ENCODE data around the gene TMEM95.

TMEM95 gene

GRCh38 chr17:7370853-7371252, 15.9 kb downstream of the TMEM95 start:
- H3K27ac ChIP-seq (ENCODE audit: low read depth in 2 of 2, low read length in 2 of 2): no peak overlapping the region
- no peaks in the 10 kb centered on the region for H3K9me3 ChIP-seq (ENCODE audit: control insufficient read depth in 2 of 2, low read length in 2 of 2)
- H3K9ac ChIP-seq (ENCODE audit: low read depth in 1 of 2, low read length in 2 of 2): no peak overlapping the region
- H3K27me3 ChIP-seq (ENCODE audit: control insufficient read depth in 2 of 2, insufficient read depth in 2 of 2, low read length in 2 of 2): no peaks in the 10 kb centered on the region
- H3K4me1 ChIP-seq (ENCODE audit: control insufficient read depth in 2 of 2, insufficient read depth in 2 of 2, low read length in 2 of 2): no peaks in the 10 kb centered on the region
- no peaks in the 10 kb centered on the region for H3K36me3 ChIP-seq (ENCODE audit: control insufficient read depth in 2 of 2, insufficient read depth in 2 of 2, low read length in 2 of 2)
- no peak overlapping the region for H3K4me3 ChIP-seq (ENCODE audit: low read length in 2 of 2)

GRCh38 chr17:7374353-7374752, 19.4 kb downstream of the TMEM95 start:
- Histone ChIP-seq H3K36me3 (ENCODE audit: control insufficient read depth in 2 of 2, insufficient read depth in 2 of 2, low read length in 2 of 2) (no peaks in the 10 kb centered on the region), H3K9me3 (ENCODE audit: control insufficient read depth in 2 of 2, low read length in 2 of 2) (no peaks in the 10 kb centered on the region), H3K27me3 (ENCODE audit: control insufficient read depth in 2 of 2, insufficient read depth in 2 of 2, low read length in 2 of 2) (no peaks in the 10 kb centered on the region), H3K4me1 (ENCODE audit: control insufficient read depth in 2 of 2, insufficient read depth in 2 of 2, low read length in 2 of 2) (no peaks in the 10 kb centered on the region), H3K9ac (ENCODE audit: low read depth in 1 of 2, low read length in 2 of 2) (no peak overlapping the region), H3K27ac (ENCODE audit: low read depth in 2 of 2, low read length in 2 of 2) (no peak overlapping the region), H3K4me3 (ENCODE audit: low read length in 2 of 2) (no peak overlapping the region)

GRCh38 chr17:7379134-7379533, 24.2 kb downstream of the TMEM95 start:
- no peaks in the 10 kb centered on the region for H3K9me3 ChIP-seq (ENCODE audit: control insufficient read depth in 2 of 2, low read length in 2 of 2)
- H3K36me3 ChIP-seq (ENCODE audit: control insufficient read depth in 2 of 2, insufficient read depth in 2 of 2, low read length in 2 of 2): no peaks in the 10 kb centered on the region
- H3K27me3 ChIP-seq (ENCODE audit: control insufficient read depth in 2 of 2, insufficient read depth in 2 of 2, low read length in 2 of 2): no peaks in the 10 kb centered on the region
- no peak overlapping the region for H3K9ac ChIP-seq (ENCODE audit: low read depth in 1 of 2, low read length in 2 of 2)
- no peak overlapping the region for H3K4me3 ChIP-seq (ENCODE audit: low read length in 2 of 2)
- H3K27ac ChIP-seq (ENCODE audit: low read depth in 2 of 2, low read length in 2 of 2): no peak overlapping the region
- peaks cover 13 to 16% of the 10 kb centered on the region in 2 donors for H3K4me1 ChIP-seq (ENCODE audit: control insufficient read depth in 2 of 2, insufficient read depth in 2 of 2, low read length in 2 of 2)

GRCh38 chr17:7380321-7380720, 25.4 kb downstream of the TMEM95 start:
- no peaks in the 10 kb centered on the region for H3K9me3 ChIP-seq (ENCODE audit: control insufficient read depth in 2 of 2, low read length in 2 of 2)
- peaks cover 13 to 16% of the 10 kb centered on the region in 2 donors for H3K4me1 ChIP-seq (ENCODE audit: control insufficient read depth in 2 of 2, insufficient read depth in 2 of 2, low read length in 2 of 2)
- H3K4me3 ChIP-seq (ENCODE audit: low read length in 2 of 2): peak overlapping the region; percentile 69 to 77
- H3K27ac ChIP-seq (ENCODE audit: low read depth in 2 of 2, low read length in 2 of 2): peak overlapping the region; percentile 57 to 67
- H3K36me3 ChIP-seq (ENCODE audit: control insufficient read depth in 2 of 2, insufficient read depth in 2 of 2, low read length in 2 of 2): peaks cover 4 to 5% of the 10 kb centered on the region in 2 donors
- H3K27me3 ChIP-seq (ENCODE audit: control insufficient read depth in 2 of 2, insufficient read depth in 2 of 2, low read length in 2 of 2): no peaks in the 10 kb centered on the region
- peak overlapping the region; percentile 75 to 86 for H3K9ac ChIP-seq (ENCODE audit: low read depth in 1 of 2, low read length in 2 of 2)

GRCh38 chr17:7380855-7381683, 26.1 kb downstream of the TMEM95 start, which contains the start of gene TNK1:
TNK1 (plus strand) TSS chr17:7381089; CDS start chr17:7382927, 1,838 bp downstream.
- peaks cover 13 to 16% of the 10 kb centered on the region in 2 donors for H3K4me1 ChIP-seq (ENCODE audit: control insufficient read depth in 2 of 2, insufficient read depth in 2 of 2, low read length in 2 of 2)
- H3K27ac ChIP-seq (ENCODE audit: low read depth in 2 of 2, low read length in 2 of 2): peak within 1 kb of the TSS; percentile 57 to 67
- H3K9me3 ChIP-seq (ENCODE audit: control insufficient read depth in 2 of 2, low read length in 2 of 2): no peaks in the 10 kb centered on the region
- peaks cover 7 to 8% of the 10 kb centered on the region in 2 donors for H3K36me3 ChIP-seq (ENCODE audit: control insufficient read depth in 2 of 2, insufficient read depth in 2 of 2, low read length in 2 of 2)
- peak within 1 kb of the TSS; percentile 75 to 86 for H3K9ac ChIP-seq (ENCODE audit: low read depth in 1 of 2, low read length in 2 of 2)
- no peaks in the 10 kb centered on the region for H3K27me3 ChIP-seq (ENCODE audit: control insufficient read depth in 2 of 2, insufficient read depth in 2 of 2, low read length in 2 of 2)
- peak within 1 kb of the TSS; percentile 69 to 77 for H3K4me3 ChIP-seq (ENCODE audit: low read length in 2 of 2)

GRCh38 chr17:7382901-7383300, 27.9 kb downstream of the TMEM95 start:
- Histone ChIP-seq H3K4me3 (ENCODE audit: low read length in 2 of 2) (no peak overlapping the region), H3K9ac (ENCODE audit: low read depth in 1 of 2, low read length in 2 of 2) (no peak overlapping the region)

GRCh38 chr17:7383371-7383741, 28.4 kb downstream of the TMEM95 start:
- Histone ChIP-seq H3K4me3 (ENCODE audit: low read length in 2 of 2) (peak overlapping the region; percentile 41 to 59), H3K27ac (ENCODE audit: low read depth in 2 of 2, low read length in 2 of 2) (no peak overlapping the region), H3K36me3 (ENCODE audit: control insufficient read depth in 2 of 2, insufficient read depth in 2 of 2, low read length in 2 of 2) (peaks cover 11 to 22% of the 10 kb centered on the region in 2 donors), H3K9me3 (ENCODE audit: control insufficient read depth in 2 of 2, low read length in 2 of 2) (no peaks in the 10 kb centered on the region), H3K27me3 (ENCODE audit: control insufficient read depth in 2 of 2, insufficient read depth in 2 of 2, low read length in 2 of 2) (no peaks in the 10 kb centered on the region), H3K9ac (ENCODE audit: low read depth in 1 of 2, low read length in 2 of 2) (peak overlapping the region in 1 of 2 donors; percentile 42), H3K4me1 (ENCODE audit: control insufficient read depth in 2 of 2, insufficient read depth in 2 of 2, low read length in 2 of 2) (peaks cover 13 to 16% of the 10 kb centered on the region in 2 donors)

More at GRCh38 chr17:7382901-7383300, 27.9 kb downstream of the TMEM95 start:
- H3K9me3 ChIP-seq (ENCODE audit: control insufficient read depth in 2 of 2, low read length in 2 of 2): no peaks in the 10 kb centered on the region
- H3K36me3 ChIP-seq (ENCODE audit: control insufficient read depth in 2 of 2, insufficient read depth in 2 of 2, low read length in 2 of 2): peaks cover 10 to 19% of the 10 kb centered on the region in 2 donors
- peaks cover 13 to 16% of the 10 kb centered on the region in 2 donors for H3K4me1 ChIP-seq (ENCODE audit: control insufficient read depth in 2 of 2, insufficient read depth in 2 of 2, low read length in 2 of 2)
- no peaks in the 10 kb centered on the region for H3K27me3 ChIP-seq (ENCODE audit: control insufficient read depth in 2 of 2, insufficient read depth in 2 of 2, low read length in 2 of 2)
- H3K27ac ChIP-seq (ENCODE audit: low read depth in 2 of 2, low read length in 2 of 2): no peak overlapping the region

- no peak overlapping the region for H3K27ac ChIP-seq (ENCODE audit: low read depth in 2 of 2, low read length in 2 of 2)
- peak overlapping the region; percentile 41 to 59 for H3K4me3 ChIP-seq (ENCODE audit: low read length in 2 of 2)
- peaks cover 13 to 16% of the 10 kb centered on the region in 2 donors for H3K4me1 ChIP-seq (ENCODE audit: control insufficient read depth in 2 of 2, insufficient read depth in 2 of 2, low read length in 2 of 2)
- peak overlapping the region in 1 of 2 donors; percentile 42 for H3K9ac ChIP-seq (ENCODE audit: low read depth in 1 of 2, low read length in 2 of 2)
- no peaks in the 10 kb centered on the region for H3K27me3 ChIP-seq (ENCODE audit: control insufficient read depth in 2 of 2, insufficient read depth in 2 of 2, low read length in 2 of 2)
- H3K9me3 ChIP-seq (ENCODE audit: control insufficient read depth in 2 of 2, low read length in 2 of 2): no peaks in the 10 kb centered on the region
- peaks cover 16 to 27% of the 10 kb centered on the region in 2 donors for H3K36me3 ChIP-seq (ENCODE audit: control insufficient read depth in 2 of 2, insufficient read depth in 2 of 2, low read length in 2 of 2)
Observed at GRCh38 chr17:7383742-7384488, 29.0 kb downstream of the TMEM95 start.

- peak overlapping the region in 1 of 2 donors; percentile 42 for H3K9ac ChIP-seq (ENCODE audit: low read depth in 1 of 2, low read length in 2 of 2)
- H3K27ac ChIP-seq (ENCODE audit: low read depth in 2 of 2, low read length in 2 of 2): no peak overlapping the region
Observed at GRCh38 chr17:7384489-7385081, 29.6 kb downstream of the TMEM95 start.

More at GRCh38 chr17:7384489-7385081, 29.6 kb downstream of the TMEM95 start:
- Histone ChIP-seq H3K9me3 (ENCODE audit: control insufficient read depth in 2 of 2, low read length in 2 of 2) (no peaks in the 10 kb centered on the region), H3K4me3 (ENCODE audit: low read length in 2 of 2) (peak overlapping the region; percentile 41 to 59), H3K27me3 (ENCODE audit: control insufficient read depth in 2 of 2, insufficient read depth in 2 of 2, low read length in 2 of 2) (no peaks in the 10 kb centered on the region), H3K4me1 (ENCODE audit: control insufficient read depth in 2 of 2, insufficient read depth in 2 of 2, low read length in 2 of 2) (peaks cover 13 to 16% of the 10 kb centered on the region in 2 donors), H3K36me3 (ENCODE audit: control insufficient read depth in 2 of 2, insufficient read depth in 2 of 2, low read length in 2 of 2) (peaks cover 22 to 33% of the 10 kb centered on the region in 2 donors)
